Endodermal cell (in vitro differentiated cells): ENCODE results near the gene TRPV5. TPM values are rescaled to one million over a fixed set of nuclear protein-coding genes. Genes with fewer than 3 reads are reported as not detected.
A peak's percentile ranks its signal among the peaks of the same experiment; 100 is the strongest.

Experiments used
- DNase-seq: peaks from one replicate; pipeline ENCODE4 v3.0.0-alpha.2; 2017
- H3K27ac ChIP-seq: 2 replicates; pipeline ENCODE4 v1.5.1; 2013; ENCODE audit warnings: mild to moderate bottlenecking, low read depth, low read length, moderate library complexity
- H3K27me3 ChIP-seq: 2 replicates; pipeline ENCODE4 v1.6.1; 2013; ENCODE audit warnings: mild to moderate bottlenecking, low read length, moderate library complexity; ENCODE audit not compliant: insufficient read depth, control insufficient read depth, poor library complexity, severe bottlenecking
- H3K36me3 ChIP-seq: 2 replicates; pipeline ENCODE4 v1.7.0; 2013; ENCODE audit warnings: mild to moderate bottlenecking, low read length, moderate library complexity; ENCODE audit not compliant: control insufficient read depth, insufficient read depth
- H3K4me1 ChIP-seq: one replicate; pipeline ENCODE4 v1.7.0; 2013; ENCODE audit warnings: low read length; ENCODE audit not compliant: control insufficient read depth, insufficient read depth
- H3K4me3 ChIP-seq: 2 replicates; pipeline ENCODE4 v1.5.1; 2013; ENCODE audit warnings: mild to moderate bottlenecking, low read length, moderate library complexity
- H3K9ac ChIP-seq: 2 replicates; pipeline ENCODE4 v1.6.1; 2013; ENCODE audit warnings: mild to moderate bottlenecking, low read length, moderate library complexity; ENCODE audit not compliant: poor library complexity, severe bottlenecking; ENCODE audit errors: extremely low read depth
- H3K9me3 ChIP-seq: 2 replicates; pipeline ENCODE4 v1.6.1; 2013; ENCODE audit warnings: mild to moderate bottlenecking, low read length, moderate library complexity; ENCODE audit not compliant: control insufficient read depth
- H3K27ac Mint-ChIP-seq: 2 replicates; pipeline ENCODE4 v1.8.0; 2020; ENCODE audit warnings: mixed read lengths
- H3K27me3 Mint-ChIP-seq: 2 replicates; pipeline ENCODE4 v1.8.0; 2021; ENCODE audit warnings: mild to moderate bottlenecking, mixed read lengths; ENCODE audit not compliant: insufficient read depth
- H3K36me3 Mint-ChIP-seq: 2 replicates; pipeline ENCODE4 v1.8.0; 2020; ENCODE audit warnings: low read depth, mixed read lengths
- H3K4me1 Mint-ChIP-seq: 2 replicates; pipeline ENCODE4 v1.8.0; 2020; ENCODE audit warnings: mixed read lengths
- H3K4me3 Mint-ChIP-seq: 2 replicates; pipeline ENCODE4 v1.8.0; 2020; ENCODE audit warnings: mild to moderate bottlenecking, moderate library complexity, mixed read lengths
- H3K9me3 Mint-ChIP-seq: 2 replicates; pipeline ENCODE4 v1.8.0; 2020; ENCODE audit warnings: mild to moderate bottlenecking, mixed read lengths
- WGBS, 2 experiments: methylation state at CpG; one replicate each; pipeline versions ENCODE4 v1.1.5 to v1.1.7; 2013; ENCODE audit warnings: missing lambda C conversion rate in 2 of 2, mixed read lengths in 1 of 2; ENCODE audit not compliant: insufficient coverage in 1 of 2, insufficient read length in 1 of 2; 5-methylcytosine and 5-hydroxymethylcytosine counted together
- total RNA-seq, 2 donors: library from RNA; stranded (reverse); fragmentation: NEBNext Ultra II Directional in 1 of 2; extraction: Animal tissue kit (Norgen Biotek cat#: 25700) in 1 of 2; gene quantifications; 2 replicates in 1 of 2; 3 replicates in 1 of 2; pipeline ENCODE4 v1.2.1, GENCODE V29; 2021
- TF ChIP-seq, protein P1 (sequence below): fragments of 200-600 bp; sonication (generic); conservative IDR thresholded peaks from 2 replicates; pipeline ENCODE4 v1.5.0; 2021; ENCODE audit warnings: antibody characterized with exemption, mild to moderate bottlenecking

The TRPV5 gene
- total RNA-seq, 2 donors from 2014 or later = 0.15 to 0.22 TPM

DNA sequence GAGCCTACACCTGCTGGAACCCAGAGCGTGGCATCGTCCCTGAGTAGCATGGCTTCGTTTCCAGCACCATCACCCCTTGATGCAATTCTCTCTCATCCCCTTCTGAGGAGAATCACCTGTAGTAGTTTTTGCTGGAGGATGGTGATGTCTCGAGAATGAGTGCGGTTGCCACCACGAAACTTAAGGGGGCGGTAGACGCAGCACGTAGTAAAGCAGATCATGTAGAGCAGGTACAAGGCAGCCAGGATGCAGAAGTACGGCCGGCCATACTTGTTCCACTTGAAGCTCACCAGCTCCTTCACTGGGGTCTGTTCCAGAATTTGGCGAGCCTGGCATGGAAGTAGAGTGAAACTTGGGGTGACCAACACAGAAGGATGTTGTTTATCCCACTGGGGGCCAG, 8.1 kb downstream of the TRPV5 start:
- no peak overlapping the region for H3K4me3 ChIP-seq
- peak; percentile 85 for DNase-seq
- H3K4me1 ChIP-seq = no peaks in the 10 kb centered on the region
- Mint-ChIP-seq H3K4me1 (peaks cover 8% of the 10 kb centered on the region), H3K36me3 (no peaks in the 10 kb centered on the region), H3K27me3 (peaks cover 40% of the 10 kb centered on the region), H3K9me3 (no peaks in the 10 kb centered on the region), H3K27ac (no peak overlapping the region), H3K4me3 (no peak overlapping the region)
- no peak overlapping the region for H3K27ac ChIP-seq
- no peak overlapping the region for H3K9ac ChIP-seq
- H3K27me3 ChIP-seq = no peaks in the 10 kb centered on the region
- no peaks in the 10 kb centered on the region for H3K36me3 ChIP-seq
- TF ChIP-seq, protein P1, sequence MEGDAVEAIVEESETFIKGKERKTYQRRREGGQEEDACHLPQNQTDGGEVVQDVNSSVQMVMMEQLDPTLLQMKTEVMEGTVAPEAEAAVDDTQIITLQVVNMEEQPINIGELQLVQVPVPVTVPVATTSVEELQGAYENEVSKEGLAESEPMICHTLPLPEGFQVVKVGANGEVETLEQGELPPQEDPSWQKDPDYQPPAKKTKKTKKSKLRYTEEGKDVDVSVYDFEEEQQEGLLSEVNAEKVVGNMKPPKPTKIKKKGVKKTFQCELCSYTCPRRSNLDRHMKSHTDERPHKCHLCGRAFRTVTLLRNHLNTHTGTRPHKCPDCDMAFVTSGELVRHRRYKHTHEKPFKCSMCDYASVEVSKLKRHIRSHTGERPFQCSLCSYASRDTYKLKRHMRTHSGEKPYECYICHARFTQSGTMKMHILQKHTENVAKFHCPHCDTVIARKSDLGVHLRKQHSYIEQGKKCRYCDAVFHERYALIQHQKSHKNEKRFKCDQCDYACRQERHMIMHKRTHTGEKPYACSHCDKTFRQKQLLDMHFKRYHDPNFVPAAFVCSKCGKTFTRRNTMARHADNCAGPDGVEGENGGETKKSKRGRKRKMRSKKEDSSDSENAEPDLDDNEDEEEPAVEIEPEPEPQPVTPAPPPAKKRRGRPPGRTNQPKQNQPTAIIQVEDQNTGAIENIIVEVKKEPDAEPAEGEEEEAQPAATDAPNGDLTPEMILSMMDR = peak; percentile 79
- H3K9me3 ChIP-seq = no peaks in the 10 kb centered on the region
- 82 to 83% methylated on average over 3 to 12 of the region's 12 CpGs for WGBS, 2 experiments

DNA sequence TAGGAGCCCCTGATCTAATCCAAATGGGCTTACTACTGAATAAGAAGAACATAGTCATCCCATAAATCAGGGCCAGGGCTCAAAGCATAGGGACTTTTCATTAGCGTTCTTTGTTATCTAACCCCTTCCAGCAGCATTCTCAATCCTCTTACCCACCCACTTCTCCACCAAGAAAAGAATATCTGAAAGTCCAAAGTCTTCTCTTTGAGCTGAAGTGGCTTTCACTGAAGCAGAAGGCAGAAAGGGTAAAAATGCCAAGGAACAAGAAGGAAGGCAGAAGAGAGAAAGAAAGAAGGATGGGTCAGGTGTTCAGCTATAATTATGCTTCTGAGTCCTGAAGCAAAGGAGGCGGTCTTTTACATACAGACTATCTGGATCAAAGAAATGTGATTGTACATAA, 10.2 kb downstream of the TRPV5 start:
- Histone ChIP-seq H3K9ac (no peak overlapping the region), H3K36me3 (no peaks in the 10 kb centered on the region), H3K27ac (no peak overlapping the region), H3K9me3 (no peaks in the 10 kb centered on the region), H3K4me1 (no peaks in the 10 kb centered on the region), H3K27me3 (no peaks in the 10 kb centered on the region), H3K4me3 (peak overlapping the region; percentile 9)
- peaks cover 8% of the 10 kb centered on the region for H3K4me1 Mint-ChIP-seq
- TF ChIP-seq, protein P1 = no peak
- H3K27ac Mint-ChIP-seq = no peak overlapping the region
- peaks cover 44% of the 10 kb centered on the region for H3K27me3 Mint-ChIP-seq
- WGBS, 2 experiments = 0 to 42% methylated on average over 1 to 2 of the region's 2 CpGs
- no peak for DNase-seq
- no peaks in the 10 kb centered on the region for H3K9me3 Mint-ChIP-seq
- no peak overlapping the region for H3K4me3 Mint-ChIP-seq
- H3K36me3 Mint-ChIP-seq = no peaks in the 10 kb centered on the region

DNA sequence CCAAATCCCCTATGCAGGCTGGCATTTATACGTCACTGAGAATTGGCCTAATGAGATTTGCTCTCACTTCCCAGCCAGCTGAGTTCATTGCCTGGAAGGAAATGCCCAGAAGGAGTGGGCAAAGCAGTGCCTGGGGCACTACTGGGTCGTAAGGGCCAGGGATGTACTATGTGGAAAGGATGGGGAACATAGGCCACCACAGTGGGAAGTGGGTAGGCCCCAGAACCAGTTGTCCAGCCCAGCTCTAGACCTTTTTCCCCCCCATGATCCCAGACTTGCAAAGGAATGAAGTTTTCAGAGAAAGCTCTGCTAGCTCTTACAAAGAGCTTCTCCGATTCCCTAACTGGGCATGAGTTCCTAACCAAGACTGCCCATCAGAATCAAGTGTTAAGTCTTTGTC, 13.9 kb downstream of the TRPV5 start:
- no peak overlapping the region for H3K4me3 Mint-ChIP-seq
- no peaks in the 10 kb centered on the region for H3K36me3 Mint-ChIP-seq
- no peaks in the 10 kb centered on the region for H3K9me3 Mint-ChIP-seq
- DNase-seq = peak; percentile 7
- no peaks in the 10 kb centered on the region for H3K36me3 ChIP-seq
- H3K9me3 ChIP-seq = no peaks in the 10 kb centered on the region
- H3K27ac ChIP-seq = no peak overlapping the region
- H3K27me3 Mint-ChIP-seq = peaks cover 12% of the 10 kb centered on the region
- 91 to 100% methylated on average over 2 to 3 of the region's 3 CpGs for WGBS, 2 experiments
- no peaks in the 10 kb centered on the region for H3K4me1 ChIP-seq
- TF ChIP-seq, protein P1 = no peak
- H3K27me3 ChIP-seq = peaks cover 5% of the 10 kb centered on the region
- no peak overlapping the region for H3K27ac Mint-ChIP-seq
- no peak overlapping the region for H3K4me3 ChIP-seq
- H3K4me1 Mint-ChIP-seq = peaks cover 8% of the 10 kb centered on the region
- H3K9ac ChIP-seq = no peak overlapping the region
